ENCODE results near the gene RALGAPA2.
"Not testable (repeated sequence)": the region's sequence is repeated elsewhere in the genome, so short reads cannot be mapped to it uniquely, and the experiment has no call there.

The RALGAPA2 gene

GRCh38 chr20:20362774-20363433, 349.5 kb downstream of the RALGAPA2 start:
- DNase-seq: no peak

- peak; percentile 62 for DNase-seq
These were observed 352.0 kb downstream of the RALGAPA2 start for GRCh38 chr20:20360464-20360863.

GRCh38 chr20:20359628-20360027, 352.8 kb downstream of the RALGAPA2 start:
- no peak for DNase-seq

- no peak for DNase-seq
These were observed 353.6 kb downstream of the RALGAPA2 start for GRCh38 chr20:20358801-20359200.

- DNase-seq: not testable (repeated sequence)
These were observed 356.9 kb downstream of the RALGAPA2 start for GRCh38 chr20:20355503-20355902.

DNA sequence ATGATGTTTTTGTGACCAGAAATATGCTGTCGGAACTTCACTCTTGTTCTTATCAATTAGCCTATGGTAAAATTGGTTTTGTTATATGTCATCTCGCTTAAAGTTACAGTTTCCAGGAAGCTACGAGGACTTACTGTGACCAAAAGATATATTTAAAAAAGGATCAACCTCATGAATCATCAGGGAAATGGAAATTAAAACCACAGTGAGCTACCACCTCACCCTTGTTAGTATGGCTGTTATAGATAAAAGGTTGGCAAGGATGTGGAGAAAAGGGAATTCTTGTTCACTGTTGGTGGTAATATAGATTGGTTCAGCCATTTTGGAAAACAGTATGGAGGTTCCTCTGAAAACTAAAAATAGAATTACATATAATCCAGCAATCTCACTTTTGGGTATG, 358.9 kb downstream of the RALGAPA2 start:
- DNase-seq: peak; percentile 54

DNA sequence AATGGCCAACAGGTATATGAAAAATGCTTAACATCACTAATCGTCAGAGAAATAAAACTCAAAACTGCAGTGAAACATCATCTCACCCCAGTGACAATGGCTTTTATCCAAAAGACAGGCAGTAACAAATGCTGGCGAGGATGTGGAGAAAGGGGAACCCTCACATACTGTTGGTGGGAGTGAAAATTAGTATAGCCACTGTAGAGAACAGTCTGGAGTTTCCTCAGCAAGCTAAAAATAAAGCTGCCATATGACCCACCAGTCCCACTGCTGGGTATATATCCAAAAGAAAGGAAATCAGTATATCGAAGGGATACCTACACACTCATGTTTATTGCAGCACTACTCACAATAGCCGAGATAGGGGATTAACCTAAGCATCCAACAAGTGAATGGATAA, 368.0 kb downstream of the RALGAPA2 start:
- no peak for DNase-seq

DNA sequence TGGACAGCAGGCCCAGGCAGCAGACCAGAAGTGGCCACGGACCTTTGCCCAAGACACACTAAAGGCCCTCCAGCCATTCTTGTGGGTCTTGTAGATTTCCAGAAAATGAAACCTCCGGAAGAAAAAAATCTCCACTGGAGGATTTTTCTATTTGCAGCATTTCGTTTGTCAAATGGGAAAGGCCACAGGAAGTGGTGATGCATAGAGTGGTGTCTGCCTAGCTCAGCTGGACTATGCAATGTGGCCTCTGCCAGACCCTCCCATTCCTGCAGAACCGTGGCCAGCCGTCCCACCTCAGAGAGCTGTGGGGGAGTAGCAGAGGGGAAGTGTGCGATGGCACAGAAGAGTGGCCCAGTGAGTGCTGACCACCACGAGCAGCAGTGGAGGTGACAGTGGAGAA, 368.5 kb downstream of the RALGAPA2 start:
- DNase-seq: no peak

Measured in hematopoietic multipotent progenitor cell treated with erythropoietin and hydrocortisone succinate and interleukin-3 and kit ligand, for 8 days (in vitro differentiated cells).